Fibroblast of mammary gland (primary cell): Measurements from ENCODE around the gene MED29.

Experiments used
- DNase-seq: peaks from one replicate; pipeline ENCODE4 v3.0.0-alpha.2; 2010; ENCODE audit warnings: low read depth
- H3K4me3 ChIP-seq: 2 replicates; pipeline ENCODE4 v1.5.1; 2011; ENCODE audit warnings: low read depth, mild to moderate bottlenecking, low read length, moderate library complexity; ENCODE audit not compliant: control insufficient read depth
- CTCF ChIP-seq: conservative IDR thresholded peaks from 2 replicates; pipeline ENCODE4 v1.5.1; 2011; ENCODE audit warnings: low read depth, low read length, inconsistent platforms; ENCODE audit not compliant: control insufficient read depth, insufficient read depth

The MED29 gene

GRCh38 chr19:39398297-39398864, 7.2 kb downstream of the MED29 start:
- no peak for TF ChIP-seq CTCF
- DNase-seq = peak; percentile 96
- H3K4me3 ChIP-seq = no peak overlapping the region

- no peak for TF ChIP-seq CTCF
- H3K4me3 ChIP-seq = no peak overlapping the region
- DNase-seq = no peak
Observed at GRCh38 chr19:39399668-39400050, 8.5 kb downstream of the MED29 start.

GRCh38 chr19:39400061-39400460, 8.9 kb downstream of the MED29 start:
- no peak for DNase-seq
- TF ChIP-seq CTCF = no peak
- H3K4me3 ChIP-seq = no peak overlapping the region

- H3K4me3 ChIP-seq = no peak overlapping the region
- no peak for DNase-seq
- no peak for TF ChIP-seq CTCF
Observed at GRCh38 chr19:39401070-39401548, 9.9 kb downstream of the MED29 start.

GRCh38 chr19:39401549-39402345, 10.6 kb downstream of the MED29 start:
- H3K4me3 ChIP-seq = no peak overlapping the region
- peak; percentile 95 for DNase-seq
- TF ChIP-seq CTCF = no peak

- TF ChIP-seq CTCF = no peak
- peak; percentile 94 for DNase-seq
- peak overlapping the region; percentile 43 for H3K4me3 ChIP-seq
Observed at GRCh38 chr19:39402346-39403300, 11.4 kb downstream of the MED29 start.
